CD4-positive, alpha-beta T cell treated with Interleukin-15 for 1 hour (primary cell): ENCODE data around the gene UBE2Q1.

Experiments
- DNase-seq: peaks from one replicate; pipeline ENCODE4 v3.0.0-alpha.2; 2020

Gene UBE2Q1

GRCh38 chr1:154501423-154502065 lies 56.9 kb downstream of the UBE2Q1 start:
- DNase-seq, result no peak

GRCh38 chr1:154500533-154500932 lies 57.9 kb downstream of the UBE2Q1 start:
- no peak for DNase-seq

DNA sequence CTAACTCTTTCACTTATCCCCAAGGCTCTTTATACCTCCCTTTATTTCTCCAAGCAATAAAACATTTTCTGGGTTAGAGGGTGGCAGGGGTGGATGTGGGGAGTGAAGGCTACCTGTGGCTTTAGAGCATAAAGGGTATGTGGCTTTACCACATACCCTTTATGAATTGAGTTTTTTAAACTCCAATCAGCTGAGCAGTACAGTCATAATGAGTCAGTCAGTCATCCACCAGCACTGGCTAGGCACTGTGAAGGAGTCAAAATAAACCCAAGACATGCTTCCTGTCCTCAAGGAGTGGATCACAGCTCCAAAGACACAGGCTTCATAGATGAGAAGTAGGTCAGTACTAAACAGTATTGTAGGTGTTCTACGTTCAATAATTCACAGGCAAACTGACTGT lies 59.0 kb downstream of the UBE2Q1 start:
- no peak for DNase-seq
